GM12872 (cell line): ENCODE measurements around the gene KRT7.

Source experiments
- TF ChIP-seq, protein P1 (sequence below): IDR thresholded peaks from 3 replicates; pipeline ENCODE4 v1.5.1; 2011; ENCODE audit warnings: low read depth, mild to moderate bottlenecking, low read length, moderate library complexity; ENCODE audit not compliant: insufficient read depth

Gene KRT7

DNA sequence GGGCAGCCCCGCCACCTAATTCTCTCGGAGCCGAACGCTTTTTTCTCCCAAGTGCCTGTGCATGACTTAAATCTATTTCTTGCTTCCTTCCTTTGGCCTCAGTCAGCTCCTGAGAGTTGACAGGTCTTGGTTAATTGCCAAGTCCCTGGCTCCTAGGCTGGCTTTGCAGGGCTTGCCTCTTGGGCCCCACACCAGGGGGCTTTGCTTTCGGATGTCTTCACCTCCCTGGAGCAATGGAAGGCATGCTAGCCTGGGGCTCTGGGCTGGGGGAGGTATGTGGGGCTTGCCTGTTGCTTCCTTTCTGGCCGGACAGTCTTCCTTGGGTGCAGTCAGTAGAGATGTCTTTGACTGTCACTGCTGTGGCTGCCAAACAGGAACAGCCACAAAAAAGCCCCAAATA lies 39.1 kb upstream of the KRT7 start:
- TF ChIP-seq, protein P1, sequence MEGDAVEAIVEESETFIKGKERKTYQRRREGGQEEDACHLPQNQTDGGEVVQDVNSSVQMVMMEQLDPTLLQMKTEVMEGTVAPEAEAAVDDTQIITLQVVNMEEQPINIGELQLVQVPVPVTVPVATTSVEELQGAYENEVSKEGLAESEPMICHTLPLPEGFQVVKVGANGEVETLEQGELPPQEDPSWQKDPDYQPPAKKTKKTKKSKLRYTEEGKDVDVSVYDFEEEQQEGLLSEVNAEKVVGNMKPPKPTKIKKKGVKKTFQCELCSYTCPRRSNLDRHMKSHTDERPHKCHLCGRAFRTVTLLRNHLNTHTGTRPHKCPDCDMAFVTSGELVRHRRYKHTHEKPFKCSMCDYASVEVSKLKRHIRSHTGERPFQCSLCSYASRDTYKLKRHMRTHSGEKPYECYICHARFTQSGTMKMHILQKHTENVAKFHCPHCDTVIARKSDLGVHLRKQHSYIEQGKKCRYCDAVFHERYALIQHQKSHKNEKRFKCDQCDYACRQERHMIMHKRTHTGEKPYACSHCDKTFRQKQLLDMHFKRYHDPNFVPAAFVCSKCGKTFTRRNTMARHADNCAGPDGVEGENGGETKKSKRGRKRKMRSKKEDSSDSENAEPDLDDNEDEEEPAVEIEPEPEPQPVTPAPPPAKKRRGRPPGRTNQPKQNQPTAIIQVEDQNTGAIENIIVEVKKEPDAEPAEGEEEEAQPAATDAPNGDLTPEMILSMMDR = no peak

DNA sequence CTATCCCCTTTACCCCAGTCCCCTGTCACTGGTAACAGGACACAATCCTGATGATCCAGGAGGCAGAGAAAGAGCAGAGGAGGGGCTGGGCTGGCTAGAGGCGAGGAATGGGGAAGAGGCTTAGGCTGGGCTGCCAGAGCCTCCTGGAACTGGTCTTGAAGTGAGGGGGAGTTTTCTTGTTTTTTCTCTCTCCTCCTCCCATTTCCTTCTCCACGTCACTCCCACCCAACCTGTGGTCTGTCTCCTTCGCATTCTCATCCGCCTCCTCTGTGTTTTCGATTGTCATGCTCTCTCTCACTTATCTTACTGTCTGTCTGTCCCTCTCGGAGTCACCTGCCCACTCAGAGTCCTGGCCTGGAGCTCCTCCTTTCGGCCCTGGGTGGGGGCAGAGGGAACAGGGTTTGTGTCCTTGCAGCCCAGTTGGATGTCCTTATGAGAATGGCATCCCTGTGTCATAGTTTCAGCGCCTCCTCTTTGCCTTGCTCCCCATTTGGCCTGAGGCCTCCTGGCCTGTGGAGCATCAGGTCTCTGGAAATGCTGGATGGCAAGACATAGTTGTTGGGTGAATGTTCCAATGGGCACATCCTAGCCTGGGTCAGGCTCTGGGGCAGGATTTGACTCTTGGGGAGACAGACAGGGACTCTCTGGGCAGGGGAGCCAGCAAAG lies 37.8 kb upstream of the KRT7 start:
- TF ChIP-seq, protein P1 = no peak

DNA sequence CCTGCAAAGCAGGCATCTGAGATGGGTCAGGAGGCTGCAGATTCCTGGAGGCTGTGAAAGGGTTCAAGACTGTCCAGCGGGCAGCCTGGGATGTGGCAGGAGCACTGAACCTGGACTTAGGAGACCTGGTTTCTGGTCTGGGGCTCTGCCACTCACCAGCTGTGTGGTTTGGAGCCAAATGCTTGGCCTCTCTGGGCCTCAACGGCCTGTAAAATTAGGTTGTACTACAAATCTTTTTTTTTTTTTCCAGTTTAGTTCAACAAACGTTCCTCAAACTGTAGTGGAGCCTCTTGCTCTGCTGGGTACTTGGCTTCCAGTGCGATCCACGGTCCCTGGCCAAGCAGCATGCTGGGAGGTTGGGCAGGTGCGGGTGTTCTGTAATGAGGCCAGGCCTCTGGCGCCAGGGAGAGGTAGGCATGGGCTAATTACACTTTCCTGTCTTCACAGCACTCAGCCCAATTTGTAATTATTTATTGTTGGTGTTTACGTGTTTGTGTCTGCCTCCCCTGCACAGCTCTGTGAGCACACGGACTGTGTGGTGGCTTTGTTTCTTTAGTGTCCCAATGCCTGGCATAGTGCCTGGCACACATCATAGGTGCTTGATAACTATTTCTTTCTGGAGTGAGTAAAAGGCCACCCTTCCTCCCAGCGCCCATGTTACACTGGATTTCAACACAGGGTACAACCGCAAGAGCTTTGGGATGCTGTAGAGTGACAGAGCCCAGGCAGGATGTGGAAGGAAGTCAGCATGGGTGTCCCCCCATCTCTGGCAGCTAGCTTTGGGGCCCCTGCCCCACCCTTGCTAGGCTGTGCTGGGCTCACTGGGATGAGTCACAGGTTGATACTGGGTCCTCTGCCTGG lies 35.4 kb upstream of the KRT7 start:
- TF ChIP-seq, protein P1 = no peak

GRCh38 chr12:52198454-52199215 lies 34.4 kb upstream of the KRT7 start:
- TF ChIP-seq, protein P1 = no peak

GRCh38 chr12:52199294-52199919 lies 33.6 kb upstream of the KRT7 start:
- TF ChIP-seq, protein P1 = no peak

GRCh38 chr12:52200086-52200780 lies 32.8 kb upstream of the KRT7 start:
- TF ChIP-seq, protein P1 = no peak
